SHP77 (cell line): Measurements from ENCODE around the gene EPS8.
"Not testable (repeated sequence)": the region's sequence is repeated elsewhere in the genome, so short reads cannot be mapped to it uniquely, and the experiment has no call there.

Experiments
- DNase-seq, 2 experiments: peaks; one replicate each; lab custom pipeline; 2025; lab: John Stamatoyannopoulos, UW

The EPS8 gene

GRCh38 chr12:15646581-15646980 lies 142.6 kb downstream of the EPS8 start:
- no peak for DNase-seq

- DNase-seq = no peak
Observed at GRCh38 chr12:15644700-15645099, 144.5 kb downstream of the EPS8 start.

GRCh38 chr12:15638231-15638630 lies 151.0 kb downstream of the EPS8 start:
- no peak for DNase-seq

GRCh38 chr12:15636060-15636890 lies 152.9 kb downstream of the EPS8 start:
- no peak for DNase-seq

- DNase-seq = no peak
Observed at GRCh38 chr12:15634010-15634683, 155.0 kb downstream of the EPS8 start.

- DNase-seq = no peak
Observed at GRCh38 chr12:15633201-15633600, 156.0 kb downstream of the EPS8 start.

GRCh38 chr12:15632708-15633107 lies 156.5 kb downstream of the EPS8 start:
- DNase-seq = no peak

GRCh38 chr12:15631007-15631715 lies 158.0 kb downstream of the EPS8 start:
- DNase-seq = peak in 1 of 2 experiments; percentile 0

GRCh38 chr12:15629761-15630160 lies 159.4 kb downstream of the EPS8 start:
- DNase-seq = no peak

- no peak for DNase-seq
Observed at GRCh38 chr12:15629108-15629507, 160.1 kb downstream of the EPS8 start.

- DNase-seq = no peak
Observed at GRCh38 chr12:15627995-15628945, 160.9 kb downstream of the EPS8 start.

GRCh38 chr12:15625075-15625474 lies 164.1 kb downstream of the EPS8 start:
- no peak for DNase-seq

GRCh38 chr12:15620741-15621539 lies 168.2 kb downstream of the EPS8 start:
- no peak for DNase-seq

- DNase-seq = not testable (repeated sequence)
Observed at GRCh38 chr12:15616495-15616894, 172.7 kb downstream of the EPS8 start.

GRCh38 chr12:15613981-15614380 lies 175.2 kb downstream of the EPS8 start:
- no peak for DNase-seq

- DNase-seq = no peak
Observed at GRCh38 chr12:15608941-15609340, 180.2 kb downstream of the EPS8 start.

- DNase-seq = no peak
Observed at GRCh38 chr12:15608406-15608805, 180.8 kb downstream of the EPS8 start.

GRCh38 chr12:15605881-15606590 lies 183.2 kb downstream of the EPS8 start:
- no peak for DNase-seq

- DNase-seq = no peak
Observed at GRCh38 chr12:15603474-15604085, 185.6 kb downstream of the EPS8 start.
